ENCODE results near the gene ASB6.
"Not testable (repeated sequence)": the region's sequence is repeated elsewhere in the genome, so short reads cannot be mapped to it uniquely, and the experiment has no call there.

The ASB6 gene

DNA sequence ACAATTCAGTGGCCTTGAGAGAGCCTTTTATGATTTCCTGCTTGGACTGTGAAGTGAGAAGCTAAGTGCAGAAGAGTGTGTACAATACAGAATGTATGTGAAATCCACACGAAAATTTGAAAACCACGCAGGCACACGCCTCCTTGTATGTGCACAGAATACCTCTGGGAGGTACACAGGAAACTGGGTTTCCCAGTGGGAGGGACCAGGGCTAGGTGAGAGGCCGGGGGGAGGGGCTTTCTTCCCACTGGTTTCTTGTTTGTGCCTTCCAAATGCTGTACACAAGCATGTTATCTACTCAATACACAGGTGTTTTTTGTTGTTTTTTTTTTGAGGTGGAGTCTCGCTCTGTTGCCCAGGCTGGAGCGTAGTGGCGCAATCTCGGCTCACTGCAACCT lies 37.2 kb downstream of the ASB6 start:
- no peak for FAIRE-seq

GRCh38 chr9:129604056-129604765 lies 37.7 kb downstream of the ASB6 start:
- FAIRE-seq, result no peak

- FAIRE-seq, result no peak
Measured at GRCh38 chr9:129602598-129603415, 39.1 kb downstream of the ASB6 start.

DNA sequence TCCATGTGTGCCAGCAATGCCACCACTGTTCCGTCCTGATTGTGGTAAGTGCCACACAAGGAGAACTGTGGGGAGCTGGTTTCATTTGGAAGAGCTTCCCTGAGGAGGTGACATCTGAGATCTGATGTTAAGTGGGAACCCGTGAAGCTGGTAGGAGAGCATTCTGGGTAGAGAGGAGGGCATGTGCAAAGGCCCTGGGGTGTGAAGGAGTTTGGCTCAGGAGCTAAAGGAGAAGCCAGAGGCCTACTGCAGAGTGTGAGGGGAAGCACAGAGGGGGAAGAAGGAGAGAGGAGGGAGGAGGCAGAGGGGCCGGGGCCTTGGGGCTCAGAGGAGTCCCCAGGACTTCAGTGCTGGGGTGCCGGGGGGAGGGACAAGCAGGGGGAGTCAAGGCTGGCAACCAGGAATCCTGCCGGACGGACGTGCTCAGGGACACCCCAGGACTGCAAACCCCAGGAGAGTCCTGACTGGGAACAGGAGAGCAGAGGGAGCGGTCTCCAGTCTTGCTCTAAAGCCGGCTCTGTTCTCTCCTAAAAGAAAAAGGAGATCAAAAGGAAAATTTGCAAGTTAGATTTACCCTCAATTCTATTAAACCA lies 40.8 kb downstream of the ASB6 start:
- FAIRE-seq, result no peak

DNA sequence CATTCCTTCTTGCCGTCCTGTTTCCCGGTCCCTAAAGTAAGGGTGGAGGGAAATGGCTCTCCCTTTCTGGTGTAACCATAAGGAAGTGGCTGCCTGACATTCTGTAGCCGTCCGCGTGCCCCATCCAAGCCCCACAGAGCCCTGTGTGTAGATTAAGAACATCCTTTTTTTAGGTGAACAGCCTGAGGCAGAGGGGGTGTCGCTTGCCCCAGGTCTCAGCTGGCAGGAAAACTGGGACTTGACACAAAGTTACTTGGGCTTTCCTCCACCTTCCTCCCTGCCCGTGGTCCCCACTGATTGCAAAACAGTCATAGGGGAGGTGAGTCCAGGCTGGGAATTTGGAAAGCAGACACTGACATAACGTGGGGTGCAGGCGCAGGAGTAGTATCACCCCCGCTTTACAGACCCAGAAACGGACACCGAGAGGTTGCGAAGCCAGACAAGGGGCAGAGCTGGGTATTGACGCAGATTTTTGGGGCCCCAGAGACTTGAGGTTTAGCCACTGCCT lies 43.8 kb downstream of the ASB6 start:
- FAIRE-seq, result no peak

GRCh38 chr9:129597355-129598088 lies 44.4 kb downstream of the ASB6 start:
- no peak for FAIRE-seq

DNA sequence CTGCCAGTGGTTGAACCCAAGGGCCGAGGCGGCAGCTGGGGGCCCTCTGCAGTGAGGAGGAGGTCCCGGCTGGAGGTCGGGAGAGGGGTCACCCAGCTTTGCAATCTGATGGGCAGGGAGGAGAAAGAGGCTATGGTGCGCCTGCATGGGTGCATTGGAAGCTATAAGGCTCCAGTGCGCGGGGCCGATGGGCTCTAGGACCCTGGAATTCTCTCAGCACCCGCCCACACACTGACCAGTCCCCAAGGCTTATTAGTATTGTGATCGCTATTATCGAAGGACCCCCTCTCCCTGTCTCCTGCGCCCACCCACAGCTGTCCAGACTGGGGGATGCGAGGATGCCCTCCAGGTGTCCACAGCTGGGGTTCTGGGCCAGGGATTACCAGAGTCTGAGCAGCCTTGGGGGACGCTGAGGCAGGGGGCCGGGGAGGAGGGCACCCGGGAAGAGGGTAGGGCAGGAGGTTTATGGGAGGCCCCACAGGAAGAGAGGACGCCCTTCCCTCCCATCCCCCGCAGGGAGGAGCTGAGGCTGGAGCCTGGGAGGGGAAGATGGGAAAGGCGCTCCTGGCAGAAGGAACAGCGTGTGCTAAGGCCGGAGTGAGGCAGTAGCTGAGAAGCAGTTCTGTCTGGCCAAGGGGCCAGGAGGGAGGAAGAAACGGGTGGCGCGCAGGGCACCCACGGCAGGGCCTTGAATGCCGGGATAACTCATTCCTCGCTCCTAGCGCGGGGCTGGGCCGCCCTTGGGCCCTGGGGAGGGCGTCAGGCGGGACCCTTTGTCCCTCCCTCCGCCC lies 45.2 kb downstream of the ASB6 start:
- FAIRE-seq, result no peak

GRCh38 chr9:129595903-129596540 lies 45.9 kb downstream of the ASB6 start:
- no peak for FAIRE-seq

DNA sequence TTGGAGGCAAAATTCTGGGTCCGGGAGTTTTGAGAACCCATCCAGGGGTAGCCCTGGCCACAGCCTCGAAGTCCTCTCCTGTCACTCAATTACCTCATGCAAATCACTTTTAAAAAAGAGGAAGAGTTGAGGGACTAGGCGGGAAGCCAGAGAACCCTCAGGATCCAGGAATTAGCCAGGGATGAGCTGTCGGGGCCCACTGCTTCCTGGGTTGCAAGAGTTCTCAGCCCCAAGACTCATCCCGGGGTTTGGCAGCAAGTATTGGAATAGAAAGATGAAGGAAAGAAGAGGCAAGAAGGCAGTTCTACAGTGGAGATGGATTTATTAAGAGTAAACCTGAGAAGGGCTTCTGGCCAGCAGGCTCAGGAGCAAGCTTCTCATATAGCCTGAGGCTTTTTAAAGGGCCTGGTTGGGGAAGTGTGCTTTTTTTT lies 46.6 kb downstream of the ASB6 start:
- FAIRE-seq, result no peak

GRCh38 chr9:129594632-129595031 lies 47.3 kb downstream of the ASB6 start:
- FAIRE-seq, result no peak

- not testable (repeated sequence) for FAIRE-seq
Measured at GRCh38 chr9:129592790-129593189, 49.2 kb downstream of the ASB6 start.

GRCh38 chr9:129591916-129592315 lies 50.0 kb downstream of the ASB6 start:
- FAIRE-seq, result no peak

GRCh38 chr9:129590466-129590865 lies 51.5 kb downstream of the ASB6 start:
- no peak for FAIRE-seq

- no peak for FAIRE-seq
Measured at GRCh38 chr9:129587487-129588262, 54.3 kb downstream of the ASB6 start.

DNA sequence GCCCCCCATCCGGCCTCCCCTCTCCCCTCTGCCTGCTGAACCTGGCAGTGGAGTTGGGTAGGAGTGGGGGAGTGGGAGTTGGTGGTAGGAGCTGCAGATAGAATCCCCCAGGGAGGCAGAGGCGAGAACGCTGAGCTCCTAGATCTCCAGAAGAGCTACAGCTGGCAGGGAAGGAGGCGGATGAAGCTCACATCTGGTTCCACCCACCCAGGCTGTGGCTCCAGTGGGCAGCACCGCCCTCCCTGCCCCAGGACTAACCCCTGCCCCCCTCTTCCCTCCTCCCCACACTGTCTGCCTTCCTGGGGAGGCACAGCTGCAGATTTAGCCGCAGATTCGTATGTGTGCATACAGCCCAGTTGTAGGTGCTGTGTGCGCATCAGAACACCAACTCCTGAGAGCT lies 55.3 kb downstream of the ASB6 start:
- FAIRE-seq, result no peak

GRCh38 chr9:129586245-129586644 lies 55.7 kb downstream of the ASB6 start:
- no peak for FAIRE-seq

GRCh38 chr9:129585352-129585751 lies 56.6 kb downstream of the ASB6 start:
- no peak for FAIRE-seq

Data from colon (tissue), 2 donors.